GM10266 (cell line): ENCODE data around the gene SIGLEC11.

ENCODE experiments used
- DNase-seq: peaks from one replicate; pipeline ENCODE4 v3.0.0; 2012; ENCODE audit errors: extremely low spot score
- CTCF ChIP-seq: IDR thresholded peaks from 2 replicates; pipeline ENCODE4 v1.5.1; 2012; ENCODE audit warnings: mild to moderate bottlenecking, low read depth; ENCODE audit not compliant: control insufficient read depth, insufficient read depth; ENCODE audit errors: missing control alignments

SIGLEC11 gene

GRCh38 chr19:49906879-49907564 is 54.0 kb downstream of the SIGLEC11 start:
- no peak for TF ChIP-seq CTCF
- no peak for DNase-seq

- TF ChIP-seq CTCF = no peak
Measured at GRCh38 chr19:49904136-49904535, 56.8 kb downstream of the SIGLEC11 start.

More at GRCh38 chr19:49904136-49904535, 56.8 kb downstream of the SIGLEC11 start:
- no peak for DNase-seq
